ENCODE data around the gene BTN1A1.
"Not testable (repeated sequence)": the region's sequence is repeated elsewhere in the genome, so short reads cannot be mapped to it uniquely, and the experiment has no call there.

Gene BTN1A1

GRCh38 chr6:26516481-26517427 lies 16.7 kb downstream of the BTN1A1 start:
- H3K9me3 ChIP-seq (ENCODE audit: insufficient read depth, low read depth, low read length), result no peaks in the 10 kb centered on the region
- no peak overlapping the region for H3K27ac ChIP-seq (ENCODE audit: low read depth, low read length)
- no peaks in the 10 kb centered on the region for H3K27me3 ChIP-seq (ENCODE audit: insufficient read depth, low read length)
- H3K36me3 ChIP-seq (ENCODE audit: insufficient read depth, low read length), result no peaks in the 10 kb centered on the region
- no peak overlapping the region for H3K4me3 ChIP-seq (ENCODE audit: low read length)
- peaks cover 4% of the 10 kb centered on the region; the same call in 1 of the 2 replicates for H3K4me1 ChIP-seq (ENCODE audit: insufficient read depth, low read length)
- no peak overlapping the region for H3K9ac ChIP-seq (ENCODE audit: low read depth, low read length)
- WGBS, result 83% methylated on average over 8 of the region's 9 CpGs

DNA sequence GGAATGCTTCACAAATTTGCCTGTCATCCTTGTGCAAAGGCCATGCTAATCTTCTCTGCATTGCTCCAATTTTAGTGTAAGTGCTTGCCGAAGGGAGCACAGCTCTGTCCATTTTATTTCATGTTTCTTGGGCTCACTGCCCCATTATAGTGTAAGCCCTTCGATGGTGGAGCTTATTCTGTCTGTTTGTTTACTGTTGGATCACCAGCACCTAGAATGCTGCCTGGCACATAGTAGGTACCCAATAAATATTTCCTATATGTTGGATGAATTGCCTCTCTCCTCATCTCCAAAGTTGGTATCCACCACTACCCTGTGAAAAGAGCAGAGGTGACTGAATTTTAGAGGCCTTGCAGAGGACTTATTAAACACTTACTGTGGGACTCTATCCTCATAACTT lies 19.3 kb downstream of the BTN1A1 start:
- Histone ChIP-seq H3K9ac (ENCODE audit: low read depth, low read length) (no peak overlapping the region), H3K9me3 (ENCODE audit: insufficient read depth, low read depth, low read length) (no peaks in the 10 kb centered on the region), H3K4me1 (ENCODE audit: insufficient read depth, low read length) (peaks cover 14% of the 10 kb centered on the region), H3K4me3 (ENCODE audit: low read length) (no peak overlapping the region), H3K27ac (ENCODE audit: low read depth, low read length) (no peak overlapping the region), H3K27me3 (ENCODE audit: insufficient read depth, low read length) (no peaks in the 10 kb centered on the region), H3K36me3 (ENCODE audit: insufficient read depth, low read length) (no peaks in the 10 kb centered on the region)
- WGBS, result 98% methylated on average over 2 of the region's 2 CpGs

GRCh38 chr6:26520237-26520849 lies 20.2 kb downstream of the BTN1A1 start:
- Histone ChIP-seq H3K36me3 (ENCODE audit: insufficient read depth, low read length) (no peaks in the 10 kb centered on the region), H3K4me3 (ENCODE audit: low read length) (peak overlapping the region; percentile 47), H3K27ac (ENCODE audit: low read depth, low read length) (peak overlapping the region; percentile 53), H3K9ac (ENCODE audit: low read depth, low read length) (peak overlapping the region; percentile 68), H3K27me3 (ENCODE audit: insufficient read depth, low read length) (no peaks in the 10 kb centered on the region), H3K4me1 (ENCODE audit: insufficient read depth, low read length) (peaks cover 14% of the 10 kb centered on the region), H3K9me3 (ENCODE audit: insufficient read depth, low read depth, low read length) (no peaks in the 10 kb centered on the region)
- 39% methylated on average over 11 of the region's 21 CpGs for WGBS

DNA sequence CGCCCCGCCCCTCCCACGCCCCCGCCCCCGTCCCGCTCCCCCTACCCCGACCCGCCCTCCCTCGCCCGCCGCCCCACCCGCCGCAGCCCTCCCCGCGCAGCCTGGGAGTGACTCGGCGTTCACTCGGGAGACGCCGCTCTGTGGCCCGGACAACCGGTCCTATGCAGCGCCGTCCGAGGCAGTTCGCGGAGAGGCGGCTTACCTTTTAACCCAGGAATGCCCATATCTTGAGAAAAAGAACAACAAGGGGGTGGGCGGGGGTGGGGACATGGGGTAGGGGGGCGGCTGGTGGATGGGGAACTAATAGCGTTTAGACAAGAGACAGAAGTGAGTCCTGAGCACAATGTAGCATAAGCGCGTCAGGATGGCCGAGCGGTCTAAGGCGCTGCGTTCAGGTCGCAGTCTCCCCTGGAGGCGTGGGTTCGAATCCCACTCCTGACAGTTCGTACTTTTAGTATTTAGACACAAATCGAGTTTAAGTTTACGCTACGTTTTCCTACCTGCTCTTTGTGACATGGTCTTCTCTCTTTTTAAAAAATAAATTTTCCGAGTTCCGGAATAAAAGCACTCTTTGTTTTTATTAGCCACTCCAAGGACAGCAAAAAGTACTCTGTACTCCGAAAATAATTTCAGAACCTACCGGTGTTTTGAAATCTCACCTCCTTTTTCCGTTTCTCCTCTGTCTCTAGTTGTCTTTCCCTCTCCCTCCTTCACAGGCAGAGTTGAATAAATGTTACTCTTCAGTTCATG lies 20.9 kb downstream of the BTN1A1 start:
- Histone ChIP-seq H3K4me3 (ENCODE audit: low read length) (peak overlapping the region; percentile 77), H3K36me3 (ENCODE audit: insufficient read depth, low read length) (no peaks in the 10 kb centered on the region), H3K9ac (ENCODE audit: low read depth, low read length) (peak overlapping the region; percentile 96), H3K27me3 (ENCODE audit: insufficient read depth, low read length) (no peaks in the 10 kb centered on the region), H3K27ac (ENCODE audit: low read depth, low read length) (peak overlapping the region; percentile 91; the same call in 1 of the 2 replicates), H3K4me1 (ENCODE audit: insufficient read depth, low read length) (peaks cover 14% of the 10 kb centered on the region), H3K9me3 (ENCODE audit: insufficient read depth, low read depth, low read length) (no peaks in the 10 kb centered on the region)
- under 1% methylated on average over 40 of the region's 49 CpGs for WGBS

DNA sequence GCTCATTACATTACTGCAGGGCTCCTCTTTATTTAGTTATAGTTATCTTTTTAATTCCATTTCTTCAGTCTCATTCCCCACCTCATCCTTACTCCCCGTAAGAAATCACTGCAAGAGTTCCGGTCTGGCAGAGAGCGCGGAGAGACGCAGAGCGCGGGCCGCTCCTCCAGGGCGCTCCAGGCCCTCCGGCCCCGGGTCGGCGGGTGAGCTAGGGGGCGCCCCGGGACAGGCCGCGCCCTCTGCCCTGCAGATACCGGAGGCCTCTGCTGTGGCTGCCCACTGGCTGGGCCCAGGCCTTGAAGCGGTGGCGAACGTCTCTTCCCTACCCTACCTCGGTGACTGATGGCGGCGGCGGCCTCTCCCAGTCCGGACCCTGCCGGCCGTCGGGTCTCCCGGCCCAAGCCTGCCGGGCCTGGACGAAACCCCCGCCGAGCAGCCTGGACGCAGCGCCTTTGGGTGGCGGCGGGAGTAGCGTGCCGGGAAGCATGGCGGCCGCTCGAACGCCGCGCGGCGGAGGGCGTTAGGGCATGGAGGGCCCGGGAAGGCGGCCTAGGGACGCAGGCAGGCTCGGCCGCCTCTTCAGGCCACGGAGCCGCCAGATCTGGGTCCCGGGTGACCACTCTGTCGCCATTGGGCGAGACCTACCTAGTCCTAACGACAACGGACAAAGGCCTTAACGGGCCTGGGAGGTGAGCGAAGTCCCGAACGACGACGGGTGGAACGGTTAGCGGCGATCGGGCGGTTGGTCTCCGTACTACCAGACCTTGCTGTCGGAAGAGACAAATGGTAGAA lies 21.7 kb downstream of the BTN1A1 start:
- H3K36me3 ChIP-seq (ENCODE audit: insufficient read depth, low read length), result no peaks in the 10 kb centered on the region
- H3K4me3 ChIP-seq (ENCODE audit: low read length), result peak overlapping the region; percentile 77
- WGBS, result 1% methylated on average over 74 of the region's 74 CpGs
- H3K9me3 ChIP-seq (ENCODE audit: insufficient read depth, low read depth, low read length), result no peaks in the 10 kb centered on the region
- peak overlapping the region; percentile 91 for H3K27ac ChIP-seq (ENCODE audit: low read depth, low read length)
- H3K4me1 ChIP-seq (ENCODE audit: insufficient read depth, low read length), result peaks cover 14% of the 10 kb centered on the region
- H3K9ac ChIP-seq (ENCODE audit: low read depth, low read length), result peak overlapping the region; percentile 96
- H3K27me3 ChIP-seq (ENCODE audit: insufficient read depth, low read length), result no peaks in the 10 kb centered on the region

DNA sequence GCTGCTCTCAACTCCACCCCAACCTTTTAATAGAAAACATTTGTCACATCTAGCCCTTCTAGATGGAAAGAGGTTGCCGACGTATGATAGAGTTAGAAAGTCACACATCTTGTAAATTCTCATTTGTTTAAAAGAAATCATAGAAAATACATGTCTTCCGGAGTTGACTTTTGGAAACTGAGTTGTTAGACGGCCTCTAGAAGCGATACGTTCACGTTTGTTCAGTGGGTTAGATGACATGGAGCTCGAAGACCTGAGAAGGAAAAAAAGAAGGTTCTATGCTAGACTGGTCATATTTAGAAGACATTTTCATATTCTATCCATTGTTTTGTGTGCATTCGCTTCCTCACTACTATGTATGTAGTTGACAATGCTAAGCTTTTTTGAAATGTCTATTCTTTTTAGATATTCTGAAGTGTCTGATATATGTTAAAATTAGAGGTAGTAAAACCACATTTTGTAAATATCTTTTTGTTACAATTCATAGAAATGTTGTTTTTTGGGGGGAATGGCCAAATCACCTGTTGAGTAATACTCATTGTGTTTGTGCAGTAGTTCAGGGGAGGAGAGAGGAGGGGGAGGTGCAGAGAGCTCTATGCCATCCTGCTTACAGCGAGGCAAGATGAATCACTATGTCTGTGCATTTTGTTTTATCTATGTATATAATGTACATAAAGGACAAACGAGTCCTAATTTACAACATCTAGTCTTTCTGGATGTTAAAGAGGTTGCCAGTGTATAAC lies 22.6 kb downstream of the BTN1A1 start:
- Histone ChIP-seq H3K27ac (ENCODE audit: low read depth, low read length) (peak overlapping the region; percentile 91), H3K9ac (ENCODE audit: low read depth, low read length) (peak overlapping the region; percentile 96)

GRCh38 chr6:26524314-26524713 lies 24.2 kb downstream of the BTN1A1 start:
- H3K4me1 ChIP-seq (ENCODE audit: insufficient read depth, low read length), result peaks cover 33% of the 10 kb centered on the region
- not testable (repeated sequence) for H3K9me3 ChIP-seq (ENCODE audit: insufficient read depth, low read depth, low read length); H3K27ac ChIP-seq (ENCODE audit: low read depth, low read length); H3K36me3 ChIP-seq (ENCODE audit: insufficient read depth, low read length); H3K9ac ChIP-seq (ENCODE audit: low read depth, low read length); H3K27me3 ChIP-seq (ENCODE audit: insufficient read depth, low read length); H3K4me3 ChIP-seq (ENCODE audit: low read length)
- WGBS, result 97% methylated on average over 2 of the region's 2 CpGs

More for the DNA sequence above, 22.6 kb downstream of the BTN1A1 start:
- H3K36me3 ChIP-seq (ENCODE audit: insufficient read depth, low read length); H3K27me3 ChIP-seq (ENCODE audit: insufficient read depth, low read length); H3K9me3 ChIP-seq (ENCODE audit: insufficient read depth, low read depth, low read length): not testable (repeated sequence)
- Histone ChIP-seq H3K4me3 (ENCODE audit: low read length) (peak overlapping the region; percentile 77), H3K4me1 (ENCODE audit: insufficient read depth, low read length) (peaks cover 18% of the 10 kb centered on the region)
- WGBS, result 59% methylated on average over 9 of the region's 11 CpGs

- Histone ChIP-seq H3K27ac (ENCODE audit: low read depth, low read length) (no peak overlapping the region), H3K4me1 (ENCODE audit: insufficient read depth, low read length) (peaks cover 38% of the 10 kb centered on the region), H3K36me3 (ENCODE audit: insufficient read depth, low read length) (no peaks in the 10 kb centered on the region), H3K27me3 (ENCODE audit: insufficient read depth, low read length) (no peaks in the 10 kb centered on the region), H3K4me3 (ENCODE audit: low read length) (no peak overlapping the region), H3K9me3 (ENCODE audit: insufficient read depth, low read depth, low read length) (no peaks in the 10 kb centered on the region), H3K9ac (ENCODE audit: low read depth, low read length) (no peak overlapping the region)
- WGBS, result 93% methylated on average over 7 of the region's 7 CpGs
Observed at GRCh38 chr6:26524722-26525370, 24.7 kb downstream of the BTN1A1 start.

GRCh38 chr6:26525838-26526237 lies 25.7 kb downstream of the BTN1A1 start:
- H3K9me3 ChIP-seq (ENCODE audit: insufficient read depth, low read depth, low read length), result no peaks in the 10 kb centered on the region
- H3K27me3 ChIP-seq (ENCODE audit: insufficient read depth, low read length), result no peaks in the 10 kb centered on the region
- peaks cover 34% of the 10 kb centered on the region for H3K4me1 ChIP-seq (ENCODE audit: insufficient read depth, low read length)
- H3K4me3 ChIP-seq (ENCODE audit: low read length), result no peak overlapping the region
- no peaks in the 10 kb centered on the region for H3K36me3 ChIP-seq (ENCODE audit: insufficient read depth, low read length)
- no peak overlapping the region for H3K27ac ChIP-seq (ENCODE audit: low read depth, low read length)
- WGBS, result 95% methylated on average over 2 of the region's 2 CpGs
- no peak overlapping the region for H3K9ac ChIP-seq (ENCODE audit: low read depth, low read length)

DNA sequence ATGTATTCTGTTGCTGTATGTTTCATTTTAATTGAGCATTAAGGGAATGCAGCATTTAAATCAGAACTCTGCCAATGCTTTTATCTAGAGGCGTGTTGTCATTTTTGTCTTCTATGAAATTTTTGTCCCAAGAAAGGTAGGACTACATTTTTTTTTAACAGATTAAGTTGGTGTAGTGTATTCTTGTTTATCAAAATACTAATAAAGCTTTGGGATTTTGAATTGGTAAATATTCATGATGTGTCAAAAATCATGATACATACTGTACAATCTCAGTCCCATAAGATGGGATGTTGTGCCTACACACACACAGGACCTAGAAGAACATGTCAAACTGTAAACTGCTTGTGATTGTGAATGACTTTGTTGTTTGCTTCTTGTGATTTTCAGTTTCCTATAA lies 26.8 kb downstream of the BTN1A1 start:
- Histone ChIP-seq H3K9me3 (ENCODE audit: insufficient read depth, low read depth, low read length) (no peaks in the 10 kb centered on the region), H3K9ac (ENCODE audit: low read depth, low read length) (no peak overlapping the region), H3K27me3 (ENCODE audit: insufficient read depth, low read length) (no peaks in the 10 kb centered on the region), H3K36me3 (ENCODE audit: insufficient read depth, low read length) (no peaks in the 10 kb centered on the region), H3K4me1 (ENCODE audit: insufficient read depth, low read length) (peaks cover 34% of the 10 kb centered on the region), H3K27ac (ENCODE audit: low read depth, low read length) (no peak overlapping the region), H3K4me3 (ENCODE audit: low read length) (no peak overlapping the region)
- WGBS, result 96% methylated on average over 1 of the region's 1 CpG

All from HUES64 (cell line).